K562 (cell line): ENCODE results near the gene DDIT3. TPM values are rescaled to one million over a fixed set of nuclear protein-coding genes. Genes with fewer than 3 reads are reported as not detected.

Source experiments
- ATAC-seq: fragments of 200-7000 bp; cut with Tn5 transposase; 3 replicates; pipeline ENCODE4 v1.9.1; 2020; ENCODE audit warnings: moderate library complexity
- BruUV-seq: library from RNA; stranded (reverse); fragments of 400-500 nt; replicated peaks from 2 replicates; lab custom pipeline; 2021; lab: Mats Ljungman, UMichigan
- CTCF ChIA-PET: fragments of 300-600 bp; formaldehyde crosslinking; extraction: SDS; loops from one replicate; lab custom pipeline; 2021; ENCODE audit warnings: low intra/inter-chr PET ratio; lab: Yijun Ruan, JAX
- POLR2A ChIA-PET: fragments of 300-600, 350-650 bp; sonication (Branson Sonifier 250); formaldehyde crosslinking; extraction: SDS; loops from one replicate; lab custom pipeline; 2021; ENCODE audit warnings: antibody characterized with exemption, inconsistent platforms; lab: Yijun Ruan, JAX
- DNase-seq, 4 experiments: peaks; one replicate each; pipeline versions ENCODE4 v3.0.0 to v3.0.0-alpha.2; 2011 to 2018; ENCODE audit warnings: low spot score in 3 of 4, mixed read lengths in 3 of 4; ENCODE audit errors: extremely low read depth in 1 of 4
- FAIRE-seq: peaks from 2 replicates; lab custom pipeline; 2011; peaks lifted over from hg19 to GRCh38; lab: Jason Lieb, UNC
- H2AFZ ChIP-seq: 2 replicates; pipeline ENCODE4 v1.6.0; 2011; ENCODE audit warnings: low read depth, low read length, control low read depth, inconsistent platforms
- H3K27ac ChIP-seq: fragments of 200-600 bp; 3 replicates; pipeline ENCODE4 v1.8.0; 2011; ENCODE audit warnings: low read depth, mild to moderate bottlenecking, control low read depth, inconsistent platforms, low read length, moderate library complexity, mixed read lengths; ENCODE audit errors: extremely low read depth
- H3K27me3 ChIP-seq, 2 experiments: fragments of 300-600 bp in 1 of 2; 2 replicates in 1 of 2; 3 replicates in 1 of 2; pipeline versions ENCODE4 v1.6.0 to v1.8.0; 2011; ENCODE audit warnings: inconsistent platforms in 2 of 2, low read length in 2 of 2, mild to moderate bottlenecking in 1 of 2, mixed read lengths in 1 of 2, moderate library complexity in 1 of 2; ENCODE audit not compliant: control insufficient read depth in 2 of 2, insufficient read depth in 2 of 2
- H3K36me3 ChIP-seq: fragments of 300-600 bp; 3 replicates; pipeline ENCODE4 v1.8.0; 2011; ENCODE audit warnings: mild to moderate bottlenecking, low read length, inconsistent platforms; ENCODE audit not compliant: control insufficient read depth, insufficient read depth
- H3K4me1 ChIP-seq, 2 experiments: fragments of 200-600 bp in 1 of 2; replicated peaks in 1 of 2; 2 replicates in 1 of 2; 3 replicates in 1 of 2; pipeline versions ENCODE4 v1.5.1 to v1.8.0; 2011; ENCODE audit warnings: inconsistent platforms in 2 of 2, low read length in 2 of 2, mild to moderate bottlenecking in 1 of 2, mixed read lengths in 1 of 2, moderate library complexity in 1 of 2; ENCODE audit not compliant: control insufficient read depth in 2 of 2, insufficient read depth in 2 of 2
- H3K4me2 ChIP-seq: 2 replicates; pipeline ENCODE4 v1.6.1; 2011; ENCODE audit warnings: low read length, control low read depth, inconsistent platforms, mixed read lengths; ENCODE audit not compliant: insufficient read depth
- H3K4me3 ChIP-seq: fragments of 200-600 bp; sonication (generic), shearing (Covaris generic); 2 replicates; pipeline ENCODE4 v1.5.1; 2016; ENCODE audit warnings: control low read depth, inconsistent platforms
- H3K79me2 ChIP-seq: fragments of 200-600 bp; 3 replicates; pipeline ENCODE4 v1.8.0; 2011; ENCODE audit warnings: low read length, inconsistent platforms; ENCODE audit not compliant: control insufficient read depth, insufficient read depth
- H3K9ac ChIP-seq, 2 experiments: 2 replicates each; pipeline versions ENCODE4 v1.6.0 to v1.6.1; 2011; ENCODE audit warnings: low read depth in 2 of 2, low read length in 2 of 2, control low read depth in 1 of 2, inconsistent platforms in 1 of 2, mild to moderate bottlenecking in 1 of 2, mixed read lengths in 1 of 2; ENCODE audit not compliant: insufficient read depth in 1 of 2
- H3K9me1 ChIP-seq: one replicate; pipeline ENCODE4 v1.6.0; 2011; ENCODE audit warnings: inconsistent platforms, mild to moderate bottlenecking, low read length, moderate library complexity; ENCODE audit not compliant: control insufficient read depth, insufficient read depth
- H3K9me3 ChIP-seq: replicated peaks from 2 replicates; pipeline ENCODE4 v1.5.1; 2011; ENCODE audit warnings: low read depth, low read length, inconsistent platforms; ENCODE audit not compliant: control insufficient read depth, insufficient read depth
- H4K20me1 ChIP-seq: replicated peaks from 2 replicates; pipeline ENCODE4 v1.6.1; 2011; ENCODE audit warnings: low read length, inconsistent platforms, mixed read lengths; ENCODE audit not compliant: control insufficient read depth, insufficient read depth
- ARID1B ChIP-seq: fragments of 450-650 bp; IDR thresholded peaks from 2 replicates; pipeline ENCODE4 v1.6.1; 2016; ENCODE audit warnings: antibody characterized with exemption, mild to moderate bottlenecking, inconsistent platforms
- CBFA2T3 ChIP-seq: fragments of 450-650 bp; IDR thresholded peaks from 2 replicates; pipeline ENCODE4 v1.6.1; 2017
- CTBP1 ChIP-seq: fragments of 450-650 bp; IDR thresholded peaks from 2 replicates; pipeline ENCODE4 v1.6.1; 2016; ENCODE audit warnings: borderline replicate concordance
- DPF2 ChIP-seq: fragments of 450-650 bp; IDR thresholded peaks from 2 replicates; pipeline ENCODE4 v1.6.1; 2016
- L3MBTL2 ChIP-seq: fragments of 450-650 bp; IDR thresholded peaks from 2 replicates; pipeline ENCODE4 v1.6.1; 2016; ENCODE audit warnings: mild to moderate bottlenecking, moderate library complexity
- MTA3 ChIP-seq: fragments of 450-650 bp; formaldehyde crosslinking; IDR thresholded peaks from 2 replicates; pipeline ENCODE4 v1.6.1; 2017; ENCODE audit warnings: mild to moderate bottlenecking, borderline replicate concordance
- NFIC ChIP-seq: fragments of 450-650 bp; IDR thresholded peaks from 2 replicates; pipeline ENCODE4 v1.6.1; 2017; ENCODE audit warnings: mild to moderate bottlenecking, inconsistent platforms
- NFIX ChIP-seq: fragments of 250-450 bp; sonication (Bioruptor Pico); IDR thresholded peaks from 2 replicates; pipeline ENCODE4 v1.4.0; 2020; ENCODE audit warnings: low read depth, mild to moderate bottlenecking, moderate library complexity
- NFRKB ChIP-seq: fragments of 450-650 bp; IDR thresholded peaks from 2 replicates; pipeline ENCODE4 v1.6.1; 2016; ENCODE audit warnings: low read depth
- TCFL5 ChIP-seq: fragments of 250-450 bp; sonication (Bioruptor Pico); conservative IDR thresholded peaks from 2 replicates; pipeline ENCODE4 v1.6.1; 2021; ENCODE audit warnings: mild to moderate bottlenecking, moderate library complexity, matching md5 sums
- ZNF12 ChIP-seq: sonication (generic); formaldehyde crosslinking; IDR thresholded peaks from 2 replicates; pipeline ENCODE4 v1.4.0; 2020; ENCODE audit warnings: mild to moderate bottlenecking, missing genetic modification reagents
- WGBS: fragments of 100-300 bp; shearing (Covaris generic); methylation state at CpG from one replicate; pipeline ENCODE4 v1.1.6; 2016; ENCODE audit warnings: low coverage, mixed read lengths; ENCODE audit not compliant: insufficient coverage; ENCODE audit errors: missing lambda C conversion rate; 5-methylcytosine and 5-hydroxymethylcytosine counted together
- in situ Hi-C: fragments of 300-500 bp; cut with MboI; formaldehyde crosslinking; loops from 4 replicates; pipeline ENCODE4 v1.15.0; 2018; ENCODE audit warnings: inconsistent platforms, mixed read lengths
- intact Hi-C: fragments of 100-400 bp; cut with micrococcal nuclease; formaldehyde crosslinking; loops from 2 replicates; pipeline ENCODE4 v1.14.2; 2022
- polyA plus RNA-seq, 8 experiments: library from polyadenylated mRNA; depleted of rRNA in 4 of 8; stranded (reverse) in 5 of 8; unstranded in 3 of 8; fragments of >200 nt; fragmentation: Nextera tagmentation in 2 of 8; fragmentation: Illumina TruSeq in 1 of 8; extraction: Ambion mirVana in 2 of 8; extraction: Trizol in 1 of 8; gene quantifications; 2 replicates each; pipeline versions ENCODE4 v1.2.1 to v1.2.3, GENCODE V29; 2011 to 2014; ENCODE audit warnings: inconsistent platforms in 1 of 8, missing spikeins in 1 of 8
- total RNA-seq, 7 experiments: library from RNA; depleted of rRNA in 6 of 7; stranded (reverse); fragments of >200 nt in 6 of 7; fragmentation: Illumina TruSeq in 2 of 7; extraction: Trizol in 2 of 7; gene quantifications; 2 replicates each; pipeline versions ENCODE4 v1.2.1 to v1.2.3, GENCODE V29; 2011 to 2021; ENCODE audit warnings: low replicate concordance in 1 of 7

DDIT3 gene
- total and polyA plus RNA-seq, 9 of the 15 experiments (the other 6 are each of a cell fraction or from before 2014, with no cell fraction given), result 59.1 to 272 (median 89.9) TPM

DNA sequence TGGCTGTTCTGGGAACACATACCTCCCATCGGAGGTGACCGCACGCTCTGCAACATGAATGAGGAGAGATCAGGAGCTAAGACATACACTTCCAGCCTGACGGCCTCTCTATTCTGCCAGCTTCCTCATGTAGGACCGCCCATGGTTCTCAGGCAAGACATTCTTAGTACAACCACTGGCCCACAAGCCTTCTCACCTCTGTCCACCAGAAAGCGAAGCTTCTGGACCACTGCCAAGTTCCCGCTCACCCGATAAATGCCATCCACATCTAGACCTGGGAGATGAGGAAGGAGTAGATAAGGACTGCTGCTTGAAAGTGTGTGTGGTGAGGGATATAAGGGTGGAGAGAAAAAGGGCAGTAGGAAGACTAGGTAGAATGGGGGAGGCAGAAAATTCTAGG is 45.9 kb downstream of the DDIT3 start:
- ChIA-PET POLR2A (interaction anchor here (0.6 to 1.9 kb wide), 10 partner anchors 9 to 486 kb away, joined by 3 to 7 read pairs (median 4); partner anchors contain the start of gene INHBE), CTCF (no interaction called here)
- DNase-seq (peak in 1 of 4 experiments; percentile 65), FAIRE-seq (peak; percentile 88), ATAC-seq (peak; percentile 29; the same call in 2 of the 3 replicates)
- TF ChIP-seq L3MBTL2 (0 out of 2 replicates have a peak, but pooled peaks have one; percentile 16), ZNF12 (CRISPR knock-in tag) (no peak), ARID1B (peak; percentile 37; the same call in 1 of the 2 replicates), DPF2 (0 out of 2 replicates have a peak, but pooled peaks have one; percentile 24), MTA3 (peak; percentile 23; the same call in 1 of the 2 replicates), CBFA2T3 (0 out of 2 replicates have a peak, but pooled peaks have one; percentile 32), NFIC (peak; percentile 95), CTBP1 (peak; percentile 41; the same call in 1 of the 2 replicates), NFRKB (no peak), NFIX (0 out of 2 replicates have a peak, but pooled peaks have one; percentile 13), TCFL5 (CRISPR knock-in tag) (no peak)
- Histone ChIP-seq H3K36me3 (no peaks in the 10 kb centered on the region), H3K9me1 (no peaks in the 10 kb centered on the region), H2AFZ (no peak overlapping the region), H3K9me3 (no peaks in the 10 kb centered on the region), H4K20me1 (no peaks in the 10 kb centered on the region), H3K4me3 (no peak overlapping the region), H3K9ac (peak overlapping the region in 1 of 2 experiments; percentile 69; a peak in 2 of 4 replicates), H3K4me2 (peak overlapping the region; percentile 5; the same call in 1 of the 2 replicates), H3K27ac (no peak overlapping the region), H3K79me2 (no peaks in the 10 kb centered on the region), H3K4me1 (peaks cover 40 to 54% of the 10 kb centered on the region in 2 experiments), H3K27me3 (peaks cover 2 to 21% of the 10 kb centered on the region in 2 experiments; a peak in 4 of 5 replicates)
- BruUV-seq, result no TSS peak
- in situ Hi-C loops, result no loop called here
- intact Hi-C loops, result no loop called here
- 21% methylated on average over 8 of the region's 8 CpGs for WGBS
